BLaER1 treated with 17β-estradiol and CSF1 and Interleukin-3, amounts not matched to agents 10 nM and 100 nM (cell line): ENCODE results near the gene TFG.

Source experiments
- H3K27ac ChIP-seq, 11 experiments: shearing (Covaris generic); formaldehyde crosslinking; 2 replicates each; pipeline ENCODE4 v1.8.1; 2022
- H3K27me3 ChIP-seq, 11 experiments: shearing (Covaris generic); formaldehyde crosslinking; 2 replicates each; pipeline ENCODE4 v1.8.1; 2022
- H3K36me3 ChIP-seq, 11 experiments: shearing (Covaris generic); formaldehyde crosslinking; 2 replicates each; pipeline ENCODE4 v1.8.1; 2022
- H3K4me1 ChIP-seq, 10 experiments: shearing (Covaris generic); formaldehyde crosslinking; 2 replicates each; pipeline ENCODE4 v1.8.1; 2022
- H3K4me2 ChIP-seq, 11 experiments: shearing (Covaris generic); formaldehyde crosslinking; 2 replicates each; pipeline ENCODE4 v1.8.1; 2022
- H3K4me3 ChIP-seq, 10 experiments: shearing (Covaris generic); formaldehyde crosslinking; 2 replicates each; pipeline ENCODE4 v1.8.1; 2022
- H3K9ac ChIP-seq, 11 experiments: shearing (Covaris generic); formaldehyde crosslinking; 2 replicates each; pipeline ENCODE4 v1.8.1; 2022
- H3K9me3 ChIP-seq, 11 experiments: shearing (Covaris generic); formaldehyde crosslinking; replicated peaks in 1 of 11; 2 replicates each; pipeline ENCODE4 v1.8.1; 2022
- H4K20me1 ChIP-seq, 11 experiments: shearing (Covaris generic); formaldehyde crosslinking; 2 replicates each; pipeline ENCODE4 v1.8.1; 2022
- Cebpa-rat ChIP-seq, 11 experiments: shearing (Covaris generic); IDR thresholded peaks; 2 replicates each; pipeline ENCODE4 v1.8.1; 2022

Gene TFG

DNA sequence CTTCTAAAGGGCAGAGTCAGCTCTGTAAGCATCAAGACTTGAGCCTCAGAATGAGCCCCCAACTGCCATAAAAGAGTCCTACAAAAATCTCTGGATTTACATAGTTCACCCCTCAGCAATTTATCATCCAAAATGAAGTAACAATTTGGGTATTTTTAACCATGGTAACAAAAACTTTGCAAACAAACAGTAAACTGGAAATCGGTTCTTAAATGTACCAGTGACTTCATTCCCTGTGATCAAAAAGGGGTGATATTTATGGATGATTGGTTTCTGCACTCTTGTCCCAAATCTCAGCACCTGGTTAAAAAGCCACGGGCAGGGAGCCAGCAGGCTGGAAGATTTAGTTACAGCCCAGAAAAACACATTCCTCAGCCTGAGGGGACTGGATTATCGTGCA is 73.6 kb downstream of the TFG start:
- no peaks in the 10 kb centered on the region for H4K20me1 ChIP-seq
- peaks cover 7 to 13% (median 9%) of the 10 kb centered on the region in 11 experiments; a peak in 15 of 22 replicates for H3K9me3 ChIP-seq
- TF ChIP-seq Cebpa-rat (IDR thresholded peaks at IDR 0.05), result no peak
- no peak overlapping the region for H3K4me2 ChIP-seq
- H3K27me3 ChIP-seq, result no peaks in the 10 kb centered on the region
- no peaks in the 10 kb centered on the region for H3K36me3 ChIP-seq
- no peak overlapping the region for H3K9ac ChIP-seq
- no peaks in the 10 kb centered on the region for H3K4me1 ChIP-seq
- H3K4me3 ChIP-seq, result no peak overlapping the region
- H3K27ac ChIP-seq, result no peak overlapping the region

- H3K4me1 ChIP-seq, result no peaks in the 10 kb centered on the region
Measured at GRCh38 chr3:100783619-100784018, 74.3 kb downstream of the TFG start.

DNA sequence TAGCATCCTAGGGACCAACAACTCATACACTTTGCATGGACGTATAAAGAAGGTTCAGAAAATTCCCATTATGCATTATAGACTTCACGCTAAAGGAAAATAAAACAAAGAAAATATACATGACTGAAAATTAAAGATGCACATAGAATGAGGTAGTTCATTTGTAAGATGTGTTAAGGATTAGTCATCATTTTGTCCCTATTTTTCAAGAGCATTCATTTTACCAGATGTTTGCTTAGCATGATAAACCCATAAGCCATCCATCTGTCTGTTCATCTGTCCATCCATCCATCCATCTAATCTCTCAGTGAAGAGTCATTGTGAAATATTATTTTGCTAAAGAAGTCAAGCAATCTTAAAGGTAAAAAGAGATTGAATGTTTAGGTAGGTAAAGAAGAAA is 80.3 kb downstream of the TFG start:
- no peaks in the 10 kb centered on the region for H3K36me3 ChIP-seq

More at GRCh38 chr3:100783619-100784018, 74.3 kb downstream of the TFG start:
- no peak overlapping the region for H3K9ac ChIP-seq
- no peaks in the 10 kb centered on the region for H3K36me3 ChIP-seq
- H3K9me3 ChIP-seq, result peaks cover 7 to 13% (median 9%) of the 10 kb centered on the region in 11 experiments; a peak in 15 of 22 replicates
- no peaks in the 10 kb centered on the region for H4K20me1 ChIP-seq
- H3K27ac ChIP-seq, result no peak overlapping the region
- H3K27me3 ChIP-seq, result no peaks in the 10 kb centered on the region
- no peak overlapping the region for H3K4me2 ChIP-seq
- no peak overlapping the region for H3K4me3 ChIP-seq
- TF ChIP-seq Cebpa-rat (IDR thresholded peaks at IDR 0.05), result no peak

GRCh38 chr3:100796556-100796955 is 87.3 kb downstream of the TFG start:
- H3K27me3 ChIP-seq, result no peaks in the 10 kb centered on the region
- H3K4me2 ChIP-seq, result peak overlapping the region in 2 of 11 experiments; percentile 5 to 40; a peak in 1 of 22 replicates
- no peaks in the 10 kb centered on the region for H4K20me1 ChIP-seq
- H3K27ac ChIP-seq, result no peak overlapping the region
- H3K9ac ChIP-seq, result no peak overlapping the region
- no peak overlapping the region for H3K4me3 ChIP-seq
- no peak for TF ChIP-seq Cebpa-rat (IDR thresholded peaks at IDR 0.05)
- peaks cover 0 to 10% (median 0%) of the 10 kb centered on the region in 10 experiments; a peak in 3 of 20 replicates for H3K4me1 ChIP-seq
- H3K36me3 ChIP-seq, result no peaks in the 10 kb centered on the region
- no peaks in the 10 kb centered on the region for H3K9me3 ChIP-seq

More for the DNA sequence above, 80.3 kb downstream of the TFG start:
- no peaks in the 10 kb centered on the region for H4K20me1 ChIP-seq
- no peak overlapping the region for H3K4me2 ChIP-seq
- no peaks in the 10 kb centered on the region for H3K27me3 ChIP-seq
- no peak overlapping the region for H3K4me3 ChIP-seq
- H3K4me1 ChIP-seq, result peaks cover 0 to 14% (median 0%) of the 10 kb centered on the region in 10 experiments; a peak in 3 of 20 replicates
- no peak for TF ChIP-seq Cebpa-rat (IDR thresholded peaks at IDR 0.05)
- H3K9ac ChIP-seq, result no peak overlapping the region
- H3K27ac ChIP-seq, result no peak overlapping the region
- H3K9me3 ChIP-seq, result peaks cover 7 to 13% (median 9%) of the 10 kb centered on the region in 11 experiments; a peak in 15 of 22 replicates

GRCh38 chr3:100798012-100798411 is 88.7 kb downstream of the TFG start:
- Histone ChIP-seq H3K27ac (no peak overlapping the region), H3K4me1 (no peaks in the 10 kb centered on the region), H3K9ac (no peak overlapping the region), H3K36me3 (no peaks in the 10 kb centered on the region), H3K4me2 (no peak overlapping the region), H3K9me3 (no peaks in the 10 kb centered on the region), H3K27me3 (no peaks in the 10 kb centered on the region), H4K20me1 (no peaks in the 10 kb centered on the region), H3K4me3 (no peak overlapping the region)
- TF ChIP-seq Cebpa-rat (IDR thresholded peaks at IDR 0.05), result no peak
